Activated CD4-positive, alpha-beta T cell treated with anti-CD3 and anti-CD28 coated beads, Interleukin-2, Interleukin-6, amounts not matched to agents 100 ng/mL and 50 ng/mL, durations not matched to agents 16 hours and 8 hours (primary cell): ENCODE measurements around the gene KRT84.
A peak's percentile ranks its signal among the peaks of the same experiment; 100 is the strongest.
"Not testable (repeated sequence)": the region's sequence is repeated elsewhere in the genome, so short reads cannot be mapped to it uniquely, and the experiment has no call there.

Experiments
- DNase-seq: peaks from one replicate; pipeline ENCODE4 v3.0.0-alpha.2; 2020

The KRT84 gene

GRCh38 chr12:52359621-52360061 lies 25.8 kb downstream of the KRT84 start:
- no peak for DNase-seq

- DNase-seq, result peak; percentile 13
Observed at GRCh38 chr12:52358575-52359350, 26.7 kb downstream of the KRT84 start.

- no peak for DNase-seq
Observed at GRCh38 chr12:52356762-52357580, 28.5 kb downstream of the KRT84 start.

- DNase-seq, result no peak
Observed at GRCh38 chr12:52356031-52356761, 29.3 kb downstream of the KRT84 start.

- DNase-seq, result no peak
Observed at GRCh38 chr12:52355176-52355575, 30.3 kb downstream of the KRT84 start.

GRCh38 chr12:52354200-52354599 lies 31.3 kb downstream of the KRT84 start:
- DNase-seq, result no peak

- DNase-seq, result no peak
Observed at GRCh38 chr12:52353766-52354165, 31.7 kb downstream of the KRT84 start.

- DNase-seq, result no peak
Observed at GRCh38 chr12:52352951-52353350, 32.5 kb downstream of the KRT84 start.

GRCh38 chr12:52351196-52352059 lies 34.0 kb downstream of the KRT84 start:
- peak; percentile 56 for DNase-seq

- DNase-seq, result no peak
Observed at GRCh38 chr12:52350786-52351185, 34.7 kb downstream of the KRT84 start.

GRCh38 chr12:52350021-52350620 lies 35.3 kb downstream of the KRT84 start:
- DNase-seq, result no peak

GRCh38 chr12:52349196-52349595 lies 36.3 kb downstream of the KRT84 start:
- DNase-seq, result no peak

GRCh38 chr12:52347551-52348510 lies 37.6 kb downstream of the KRT84 start:
- DNase-seq, result no peak

GRCh38 chr12:52347016-52347415 lies 38.4 kb downstream of the KRT84 start:
- no peak for DNase-seq

GRCh38 chr12:52346593-52346992 lies 38.9 kb downstream of the KRT84 start:
- no peak for DNase-seq

- DNase-seq, result not testable (repeated sequence)
Observed at GRCh38 chr12:52345041-52345440, 40.4 kb downstream of the KRT84 start.

- no peak for DNase-seq
Observed at GRCh38 chr12:52344111-52344510, 41.3 kb downstream of the KRT84 start.

GRCh38 chr12:52343550-52343949 lies 41.9 kb downstream of the KRT84 start:
- DNase-seq, result no peak

GRCh38 chr12:52342781-52343490 lies 42.5 kb downstream of the KRT84 start:
- DNase-seq, result no peak

- no peak for DNase-seq
Observed at GRCh38 chr12:52341066-52341580, 44.3 kb downstream of the KRT84 start.
